Measurements from ENCODE around the gene OR2T5.
"Not testable (repeated sequence)": the region's sequence is repeated elsewhere in the genome, so short reads cannot be mapped to it uniquely, and the experiment has no call there.

OR2T5 gene, protein sequence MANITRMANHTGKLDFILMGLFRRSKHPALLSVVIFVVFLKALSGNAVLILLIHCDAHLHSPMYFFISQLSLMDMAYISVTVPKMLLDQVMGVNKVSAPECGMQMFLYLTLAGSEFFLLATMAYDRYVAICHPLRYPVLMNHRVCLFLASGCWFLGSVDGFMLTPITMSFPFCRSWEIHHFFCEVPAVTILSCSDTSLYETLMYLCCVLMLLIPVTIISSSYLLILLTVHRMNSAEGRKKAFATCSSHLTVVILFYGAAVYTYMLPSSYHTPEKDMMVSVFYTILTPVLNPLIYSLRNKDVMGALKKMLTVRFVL

GRCh38 chr1:248488289-248488688 lies at the start of gene OR2T5:
Gene OR2T5, plus strand, starts transcription at chr1:248488589. Its CDS starts 0 bp downstream, at chr1:248488589.
- in situ Hi-C loops (cut with HindIII; ENCODE audit: low pct_ligation_motif_present, low pct_unique_long_range_greater_than_20kb, low sequenced_read_pairs); DNase-seq: not testable (repeated sequence)

GRCh38 chr1:248438668-248439067 lies 49.7 kb upstream of the OR2T5 start:
- in situ Hi-C loops (cut with HindIII; ENCODE audit: low pct_ligation_motif_present, low pct_unique_long_range_greater_than_20kb, low sequenced_read_pairs); DNase-seq: not testable (repeated sequence)

- DNase-seq; in situ Hi-C loops (cut with HindIII; ENCODE audit: low pct_ligation_motif_present, low pct_unique_long_range_greater_than_20kb, low sequenced_read_pairs): not testable (repeated sequence)
Measured at GRCh38 chr1:248439283-248439682, 49.1 kb upstream of the OR2T5 start.

DNA sequence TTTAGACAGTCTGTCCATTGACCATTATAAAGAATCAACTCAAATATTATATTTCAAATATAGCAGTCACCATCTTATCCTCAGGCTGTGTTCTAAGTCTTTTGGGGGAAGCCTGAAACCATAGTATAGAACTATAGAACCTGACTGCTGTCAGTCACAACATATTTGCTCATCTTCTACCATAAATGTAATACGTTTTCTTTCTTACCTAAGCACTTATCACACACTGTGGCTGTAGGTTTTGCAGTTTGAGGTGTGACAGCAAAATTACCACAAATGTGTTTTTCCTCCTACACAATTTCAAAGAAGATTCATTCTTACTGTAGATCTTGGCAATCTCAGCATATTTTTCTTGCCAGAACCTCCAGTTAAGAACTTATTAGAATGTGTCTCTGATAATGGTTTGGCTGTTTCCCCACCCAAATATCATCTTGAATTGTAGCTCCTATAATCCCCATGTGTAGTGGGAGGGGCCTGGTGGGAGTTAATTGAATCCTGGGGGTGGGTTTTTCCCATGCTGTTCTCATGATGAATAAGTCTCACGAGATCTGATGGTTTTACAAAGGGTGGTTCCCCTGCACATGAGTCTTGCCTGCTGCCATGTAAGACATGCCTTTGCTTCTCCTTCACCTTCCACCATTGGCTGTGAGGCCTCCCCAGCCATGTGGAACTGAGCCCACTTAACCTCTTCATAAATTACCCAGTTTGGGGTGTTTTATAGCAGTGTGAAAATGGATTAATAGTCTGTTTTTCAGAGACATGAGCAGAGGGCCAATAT lies 45.7 kb upstream of the OR2T5 start:
- in situ Hi-C loops (cut with HindIII; ENCODE audit: low pct_ligation_motif_present, low pct_unique_long_range_greater_than_20kb, low sequenced_read_pairs), result not testable (repeated sequence)

GRCh38 chr1:248444603-248445002 lies 43.8 kb upstream of the OR2T5 start:
- in situ Hi-C loops (cut with HindIII; ENCODE audit: low pct_ligation_motif_present, low pct_unique_long_range_greater_than_20kb, low sequenced_read_pairs); DNase-seq: not testable (repeated sequence)

More for the DNA sequence above, 45.7 kb upstream of the OR2T5 start:
- DNase-seq, result not testable (repeated sequence)

- DNase-seq; in situ Hi-C loops (cut with HindIII; ENCODE audit: low pct_ligation_motif_present, low pct_unique_long_range_greater_than_20kb, low sequenced_read_pairs): not testable (repeated sequence)
Measured at GRCh38 chr1:248445399-248445798, 43.0 kb upstream of the OR2T5 start, which contains the start of gene OR2T2. Gene OR2T2, plus strand, starts transcription at chr1:248445637. Its CDS starts 7,161 bp downstream, at chr1:248452798.

- DNase-seq; in situ Hi-C loops (cut with HindIII; ENCODE audit: low pct_ligation_motif_present, low pct_unique_long_range_greater_than_20kb, low sequenced_read_pairs): not testable (repeated sequence)
Measured at GRCh38 chr1:248448409-248449074, 39.8 kb upstream of the OR2T5 start.

DNA sequence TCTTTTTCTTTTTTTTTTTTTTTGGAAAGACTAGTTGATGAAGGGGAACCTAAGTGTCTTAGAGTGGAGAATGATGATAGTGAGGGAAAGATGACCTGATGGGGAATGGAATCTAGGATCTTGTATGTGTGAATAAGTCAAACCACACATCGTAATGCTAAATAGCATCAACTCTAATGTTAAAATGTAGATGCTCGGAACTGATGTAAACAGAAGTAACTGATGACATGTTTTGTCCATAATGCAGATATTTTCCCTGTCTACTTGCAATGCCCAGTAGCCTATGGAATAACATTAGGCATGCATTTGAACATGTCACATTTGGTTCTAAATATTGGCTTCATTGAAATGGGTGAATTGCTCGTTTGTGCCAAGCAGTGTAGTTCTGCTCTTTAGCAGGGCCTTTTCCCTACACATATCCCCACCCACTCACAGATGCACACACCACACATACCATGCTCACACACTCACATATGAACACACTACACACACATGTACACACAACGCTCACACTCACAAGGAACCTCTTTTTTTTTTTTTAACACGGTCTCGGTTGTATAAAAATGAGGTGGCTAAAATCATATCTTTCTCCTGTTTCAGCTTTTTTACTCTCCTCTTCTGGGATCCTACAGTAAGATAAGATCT lies 38.4 kb upstream of the OR2T5 start:
- in situ Hi-C loops (cut with HindIII; ENCODE audit: low pct_ligation_motif_present, low pct_unique_long_range_greater_than_20kb, low sequenced_read_pairs), result not testable (repeated sequence)

GRCh38 chr1:248450466-248451145 lies 37.8 kb upstream of the OR2T5 start:
- in situ Hi-C loops (cut with HindIII; ENCODE audit: low pct_ligation_motif_present, low pct_unique_long_range_greater_than_20kb, low sequenced_read_pairs); DNase-seq: not testable (repeated sequence)

More for the DNA sequence above, 38.4 kb upstream of the OR2T5 start:
- DNase-seq, result not testable (repeated sequence)

DNA sequence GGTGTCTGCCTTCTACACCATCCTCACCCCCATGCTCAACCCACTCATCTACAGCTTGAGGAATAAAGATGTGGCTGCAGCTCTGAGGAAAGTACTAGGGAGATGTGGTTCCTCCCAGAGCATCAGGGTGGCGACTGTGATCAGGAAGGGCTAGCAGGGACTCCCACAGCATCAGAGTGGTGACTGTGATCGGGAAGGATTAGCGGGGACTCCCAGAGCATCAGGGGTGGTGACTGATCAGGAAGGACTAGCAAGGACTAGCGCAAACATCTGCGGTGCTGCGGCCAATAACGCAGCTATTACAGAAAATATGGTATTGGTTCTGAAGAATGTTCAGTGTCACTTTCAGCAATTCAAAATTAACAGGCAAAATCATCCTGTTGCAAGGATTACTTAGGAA lies 34.8 kb upstream of the OR2T5 start:
- in situ Hi-C loops (cut with HindIII; ENCODE audit: low pct_ligation_motif_present, low pct_unique_long_range_greater_than_20kb, low sequenced_read_pairs); DNase-seq: not testable (repeated sequence)

DNA sequence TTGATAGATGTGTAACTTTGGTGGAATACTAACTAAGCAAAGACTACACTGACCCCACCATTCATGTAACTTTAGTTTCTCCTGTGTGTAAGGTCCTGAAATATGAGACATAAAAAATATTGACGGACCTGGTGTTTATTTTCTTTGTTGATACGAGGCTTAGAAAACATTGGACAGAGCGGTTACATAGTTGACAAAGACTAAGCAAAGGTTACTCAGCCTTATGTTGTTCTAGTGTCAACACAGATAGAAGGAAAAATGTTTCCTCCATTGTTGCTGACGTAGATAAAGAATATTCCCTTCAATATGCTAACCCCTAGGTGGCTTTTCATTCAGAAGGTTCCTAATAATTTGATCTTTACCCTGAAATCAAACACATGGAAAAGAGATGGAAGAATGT lies 33.3 kb upstream of the OR2T5 start:
- DNase-seq; in situ Hi-C loops (cut with HindIII; ENCODE audit: low pct_ligation_motif_present, low pct_unique_long_range_greater_than_20kb, low sequenced_read_pairs): not testable (repeated sequence)

GRCh38 chr1:248456635-248457034 lies 31.8 kb upstream of the OR2T5 start:
- in situ Hi-C loops (cut with HindIII; ENCODE audit: low pct_ligation_motif_present, low pct_unique_long_range_greater_than_20kb, low sequenced_read_pairs); DNase-seq: not testable (repeated sequence)

- in situ Hi-C loops (cut with HindIII; ENCODE audit: low pct_ligation_motif_present, low pct_unique_long_range_greater_than_20kb, low sequenced_read_pairs); DNase-seq: not testable (repeated sequence)
Measured at GRCh38 chr1:248459117-248459516, 29.3 kb upstream of the OR2T5 start.

DNA sequence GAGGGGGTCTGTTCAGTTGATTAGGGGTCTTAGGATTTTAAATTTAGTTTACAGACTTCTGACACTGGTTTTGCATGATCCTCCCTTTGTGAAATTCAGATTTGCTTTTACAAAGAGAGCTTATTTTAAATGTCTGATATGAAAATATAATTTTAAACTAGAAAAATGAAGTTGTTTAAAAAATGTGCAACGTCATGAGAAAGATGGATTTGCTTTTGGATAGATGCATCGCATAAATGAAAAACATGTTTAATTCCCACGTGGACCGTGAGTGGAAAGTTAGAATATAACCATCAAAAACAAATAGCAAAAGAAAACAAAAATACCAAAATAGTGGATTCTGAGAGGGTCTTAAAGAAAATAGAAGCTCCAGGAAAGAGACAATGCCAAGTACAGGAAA lies 17.2 kb upstream of the OR2T5 start:
- in situ Hi-C loops (cut with HindIII; ENCODE audit: low pct_ligation_motif_present, low pct_unique_long_range_greater_than_20kb, low sequenced_read_pairs), result no loop called here
- DNase-seq, result no peak

DNA sequence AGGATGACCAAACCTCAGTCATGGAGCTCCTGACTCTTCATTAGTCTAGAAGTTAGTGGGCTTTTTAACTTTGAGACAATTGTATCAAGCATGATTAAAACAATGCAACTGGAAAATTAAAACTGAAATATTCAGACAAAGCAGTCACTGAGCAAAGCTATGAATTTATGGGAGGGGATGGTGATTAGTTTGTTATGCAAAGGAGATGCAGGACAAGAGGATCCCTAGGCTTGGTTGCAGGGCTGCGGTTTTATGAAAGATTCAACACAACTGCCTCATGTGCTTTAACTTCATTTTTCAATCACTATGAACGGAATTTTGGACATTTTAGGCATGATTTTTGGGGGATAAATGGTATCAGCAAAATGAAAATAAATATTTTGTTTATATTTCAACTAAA lies 16.3 kb upstream of the OR2T5 start:
- in situ Hi-C loops (cut with HindIII; ENCODE audit: low pct_ligation_motif_present, low pct_unique_long_range_greater_than_20kb, low sequenced_read_pairs); DNase-seq: not testable (repeated sequence)

- DNase-seq; in situ Hi-C loops (cut with HindIII; ENCODE audit: low pct_ligation_motif_present, low pct_unique_long_range_greater_than_20kb, low sequenced_read_pairs): not testable (repeated sequence)
Measured at GRCh38 chr1:248473051-248473450, 15.3 kb upstream of the OR2T5 start, which contains the start of gene OR2T3. Gene OR2T3, plus strand, starts transcription at chr1:248473351. Its CDS starts 0 bp downstream, at chr1:248473351.

DNA sequence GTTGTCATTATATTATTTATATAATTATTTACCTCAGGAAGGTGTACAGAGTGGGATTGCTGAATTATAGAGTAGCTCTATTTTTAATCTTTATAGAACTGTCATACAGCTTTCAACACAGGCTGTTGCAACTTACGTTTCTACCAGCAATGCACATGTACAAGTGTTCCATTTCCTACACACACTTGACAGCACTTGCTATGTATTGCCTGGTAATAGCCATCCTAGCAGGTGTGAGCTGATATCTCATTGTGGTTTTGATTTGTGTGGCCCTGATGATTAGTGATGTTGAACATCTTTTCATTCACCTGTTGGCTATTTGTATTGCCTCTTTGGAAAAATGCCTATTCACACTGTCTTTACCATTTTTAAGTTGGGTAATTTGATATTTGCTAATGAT lies 12.7 kb upstream of the OR2T5 start:
- in situ Hi-C loops (cut with HindIII; ENCODE audit: low pct_ligation_motif_present, low pct_unique_long_range_greater_than_20kb, low sequenced_read_pairs); DNase-seq: not testable (repeated sequence)
